HL-60 (cell line): Measurements from ENCODE around the gene ATOH7.
"Not testable (repeated sequence)": the region's sequence is repeated elsewhere in the genome, so short reads cannot be mapped to it uniquely, and the experiment has no call there.

ENCODE experiments used
- DNase-seq, 2 experiments: peaks; one replicate each; pipeline ENCODE4 v3.0.0-alpha.2; 2010 to 2020; ENCODE audit warnings: low read depth in 1 of 2, low spot score in 1 of 2
- H3K27ac ChIP-seq: fragments of 250-450 bp; sonication (Bioruptor Pico); replicated peaks from 2 replicates; pipeline ENCODE4 v1.5.1; 2020; ENCODE audit warnings: mild to moderate bottlenecking, moderate library complexity
- H3K27me3 ChIP-seq: fragments of 250-450 bp; sonication (Bioruptor Pico); 2 replicates; pipeline ENCODE4 v1.5.1; 2021; ENCODE audit warnings: mild to moderate bottlenecking, moderate library complexity; ENCODE audit not compliant: insufficient read depth, poor library complexity, severe bottlenecking
- H3K4me3 ChIP-seq: replicated peaks from 2 replicates; pipeline ENCODE4 v1.5.1; 2011; ENCODE audit warnings: mild to moderate bottlenecking, control low read depth, low read length; ENCODE audit not compliant: insufficient read depth
- CTCF ChIP-seq: IDR thresholded peaks from one replicate; pipeline ENCODE4 v1.5.1; 2011; ENCODE audit warnings: low read length, control low read depth, inconsistent platforms; ENCODE audit not compliant: insufficient read depth
- GABPA ChIP-seq: IDR thresholded peaks from 2 replicates; pipeline ENCODE4 v1.6.1; 2012; ENCODE audit warnings: low read depth
- POLR2AphosphoS5 ChIP-seq: IDR thresholded peaks from 2 replicates; pipeline ENCODE4 v1.6.1; 2012; ENCODE audit warnings: low read depth
- SPI1 ChIP-seq: IDR thresholded peaks from 2 replicates; pipeline ENCODE4 v1.6.1; 2012; ENCODE audit warnings: low read depth, mild to moderate bottlenecking, borderline replicate concordance
- long read RNA-seq: library from polyadenylated mRNA; unstranded; transcript quantifications from one replicate; pipeline ENCODE4 v2.0.0, GENCODE V29; 2020
- TF ChIP-seq, protein P1 (sequence below): IDR thresholded peaks from 2 replicates; pipeline ENCODE4 v1.6.1; 2012; ENCODE audit warnings: low read depth; ENCODE audit not compliant: insufficient replicate concordance

Gene ATOH7
- long read RNA-seq = 0 reads

DNA sequence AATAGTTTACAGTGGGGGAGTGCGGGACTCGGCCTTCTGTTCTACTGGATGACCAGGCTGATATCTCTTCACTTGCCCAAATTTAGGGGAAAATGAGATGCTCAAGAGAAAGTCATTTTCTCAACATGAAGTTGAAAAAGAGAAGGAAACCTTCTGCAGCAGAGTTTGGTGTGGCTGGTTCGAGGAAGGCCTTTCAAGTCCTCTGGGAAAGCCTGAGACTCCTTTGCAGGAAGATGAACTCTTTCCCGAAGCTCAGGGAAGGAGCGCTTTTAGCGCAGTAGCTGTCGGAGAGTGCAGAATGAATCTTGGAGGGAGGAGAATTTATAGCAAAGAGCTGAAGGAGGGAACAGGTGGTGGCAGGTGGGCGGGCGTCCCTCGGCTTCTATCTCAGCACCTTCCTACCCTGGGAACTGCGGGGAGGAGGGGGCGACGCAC is at the start of gene ATOH7:
TSS of gene ATOH7 (minus strand) at position 297 of the 435 bp plus-strand sequence. CDS start 436 bp downstream, outside the sequence.
- Histone ChIP-seq H3K27ac (no peak within 1 kb of the TSS), H3K4me3 (peak within 1 kb of the TSS; percentile 52), H3K27me3 (no peaks in the 10 kb centered on the region)
- no peak for TF ChIP-seq CTCF
- no peak for DNase-seq

GRCh38 chr10:68280758-68281157 is 48.8 kb upstream of the ATOH7 start:
- DNase-seq = no peak
- H3K27ac ChIP-seq = no peak overlapping the region
- no peaks in the 10 kb centered on the region for H3K27me3 ChIP-seq
- H3K4me3 ChIP-seq = no peak overlapping the region
- TF ChIP-seq POLR2AphosphoS5 (no peak), SPI1 (no peak), GABPA (no peak), CTCF (no peak)
- TF ChIP-seq, protein P1, sequence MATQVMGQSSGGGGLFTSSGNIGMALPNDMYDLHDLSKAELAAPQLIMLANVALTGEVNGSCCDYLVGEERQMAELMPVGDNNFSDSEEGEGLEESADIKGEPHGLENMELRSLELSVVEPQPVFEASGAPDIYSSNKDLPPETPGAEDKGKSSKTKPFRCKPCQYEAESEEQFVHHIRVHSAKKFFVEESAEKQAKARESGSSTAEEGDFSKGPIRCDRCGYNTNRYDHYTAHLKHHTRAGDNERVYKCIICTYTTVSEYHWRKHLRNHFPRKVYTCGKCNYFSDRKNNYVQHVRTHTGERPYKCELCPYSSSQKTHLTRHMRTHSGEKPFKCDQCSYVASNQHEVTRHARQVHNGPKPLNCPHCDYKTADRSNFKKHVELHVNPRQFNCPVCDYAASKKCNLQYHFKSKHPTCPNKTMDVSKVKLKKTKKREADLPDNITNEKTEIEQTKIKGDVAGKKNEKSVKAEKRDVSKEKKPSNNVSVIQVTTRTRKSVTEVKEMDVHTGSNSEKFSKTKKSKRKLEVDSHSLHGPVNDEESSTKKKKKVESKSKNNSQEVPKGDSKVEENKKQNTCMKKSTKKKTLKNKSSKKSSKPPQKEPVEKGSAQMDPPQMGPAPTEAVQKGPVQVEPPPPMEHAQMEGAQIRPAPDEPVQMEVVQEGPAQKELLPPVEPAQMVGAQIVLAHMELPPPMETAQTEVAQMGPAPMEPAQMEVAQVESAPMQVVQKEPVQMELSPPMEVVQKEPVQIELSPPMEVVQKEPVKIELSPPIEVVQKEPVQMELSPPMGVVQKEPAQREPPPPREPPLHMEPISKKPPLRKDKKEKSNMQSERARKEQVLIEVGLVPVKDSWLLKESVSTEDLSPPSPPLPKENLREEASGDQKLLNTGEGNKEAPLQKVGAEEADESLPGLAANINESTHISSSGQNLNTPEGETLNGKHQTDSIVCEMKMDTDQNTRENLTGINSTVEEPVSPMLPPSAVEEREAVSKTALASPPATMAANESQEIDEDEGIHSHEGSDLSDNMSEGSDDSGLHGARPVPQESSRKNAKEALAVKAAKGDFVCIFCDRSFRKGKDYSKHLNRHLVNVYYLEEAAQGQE = no peak

DNA sequence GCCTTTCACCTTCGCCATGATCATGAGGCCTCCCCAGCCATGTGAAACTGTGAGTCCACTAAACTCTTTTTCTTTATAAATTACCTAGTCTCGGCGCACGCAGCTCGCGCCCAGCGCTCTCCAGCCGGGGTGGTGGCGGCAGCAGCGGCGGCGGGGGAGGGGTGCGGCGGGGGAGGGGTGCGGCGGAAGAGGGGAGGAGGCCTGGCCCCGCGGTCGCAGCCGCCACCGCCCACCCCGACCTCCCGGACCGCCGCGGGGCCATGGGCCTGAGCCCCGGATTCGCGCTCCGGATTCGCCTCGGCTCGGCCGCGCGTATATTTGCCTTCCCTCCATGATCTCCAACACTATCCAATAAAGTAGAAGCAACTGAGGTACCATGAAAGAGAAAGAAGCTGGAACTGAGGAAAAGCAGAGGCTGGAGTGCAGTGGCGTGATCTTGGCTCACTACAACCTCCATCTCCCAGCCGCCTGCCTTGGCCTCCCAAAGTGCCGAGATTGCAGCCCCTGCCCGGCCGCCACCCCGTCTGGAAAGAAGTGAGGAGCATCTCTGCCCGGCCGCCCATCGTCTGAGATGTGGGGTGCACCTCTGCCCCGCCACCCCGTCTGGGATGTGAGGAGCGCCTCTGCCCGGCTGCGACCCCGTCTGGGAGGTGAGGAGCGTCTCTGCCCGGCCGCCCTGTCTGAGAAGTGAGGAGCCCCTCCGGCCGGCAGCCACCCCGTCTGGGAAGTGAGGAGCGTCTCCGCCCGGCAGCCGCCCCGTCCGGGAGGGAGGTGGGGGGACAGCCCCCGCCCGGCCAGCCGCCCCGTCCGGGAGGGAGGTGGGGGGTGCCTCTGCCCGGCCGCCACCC is 47.2 kb upstream of the ATOH7 start:
- H3K27ac ChIP-seq, H3K4me3 ChIP-seq, H3K27me3 ChIP-seq, DNase-seq: not testable (repeated sequence)

GRCh38 chr10:68277814-68278213 is 45.9 kb upstream of the ATOH7 start:
- H3K27ac ChIP-seq, DNase-seq, H3K4me3 ChIP-seq, H3K27me3 ChIP-seq: not testable (repeated sequence)

- DNase-seq = no peak
- H3K4me3 ChIP-seq = no peak overlapping the region
- TF ChIP-seq GABPA (no peak), CTCF (no peak), POLR2AphosphoS5 (no peak), SPI1 (no peak)
- TF ChIP-seq, protein P1 = no peak
- no peaks in the 10 kb centered on the region for H3K27me3 ChIP-seq
- H3K27ac ChIP-seq = no peak overlapping the region
These were observed 44.3 kb upstream of the ATOH7 start for GRCh38 chr10:68276224-68276623.
